IMR-90 (cell line): ENCODE measurements around the gene OAS1.

Experiments
- CEBPB ChIP-seq: IDR thresholded peaks from 2 replicates; pipeline ENCODE4 v1.6.1; 2012; ENCODE audit warnings: low read depth, low read length, improper control_type of control experiment
- CTCF ChIP-seq: conservative IDR thresholded peaks from 2 replicates; pipeline ENCODE4 v1.5.1; 2012; ENCODE audit warnings: mild to moderate bottlenecking, low read depth, low read length, improper control_type of control experiment
- POLR2A ChIP-seq: IDR thresholded peaks from 2 replicates; pipeline ENCODE4 v1.6.1; 2012; ENCODE audit warnings: mild to moderate bottlenecking, low read depth, low read length
- RAD21 ChIP-seq: IDR thresholded peaks from 2 replicates; pipeline ENCODE4 v1.6.1; 2012; ENCODE audit warnings: low read length, improper control_type of control experiment
- SMC3 ChIP-seq: fragments of 150-350 bp; IDR thresholded peaks from 2 replicates; pipeline ENCODE4 v1.6.1; 2016; ENCODE audit warnings: low read depth, mild to moderate bottlenecking, antibody characterized with exemption, low read length, moderate library complexity

GRCh38 chr12:112881602-112882001, 25.2 kb upstream of the OAS1 start:
- TF ChIP-seq CTCF = no peak
- no peak for TF ChIP-seq SMC3
- no peak for TF ChIP-seq CEBPB
- no peak for TF ChIP-seq POLR2A
- TF ChIP-seq RAD21 = no peak
